Loucy (cell line): Measurements from ENCODE around the gene SLC25A13.

Source experiments
- H2AFZ ChIP-seq: fragments of 200-600 bp; sonication (generic); 2 replicates; pipeline ENCODE4 v1.6.0; 2016; ENCODE audit warnings: antibody characterized with exemption, mild to moderate bottlenecking, low read length, moderate library complexity
- H3F3A ChIP-seq: fragments of 200-600 bp; 2 replicates; pipeline ENCODE4 v1.6.0; 2016; ENCODE audit warnings: antibody characterized with exemption, low read depth, mild to moderate bottlenecking
- H3K27me3 ChIP-seq: fragments of 200-600 bp; sonication (generic); 2 replicates; pipeline ENCODE4 v1.6.1; 2014; ENCODE audit warnings: low read length, mild to moderate bottlenecking; ENCODE audit not compliant: insufficient read depth, poor library complexity, severe bottlenecking
- H3K36me3 ChIP-seq: fragments of 200-600 bp; sonication (generic); 2 replicates; pipeline ENCODE4 v1.6.1; 2016; ENCODE audit warnings: low read length; ENCODE audit not compliant: insufficient read depth
- H3K4me1 ChIP-seq: fragments of 200-600 bp; sonication (generic); 2 replicates; pipeline ENCODE4 v1.5.1; 2014; ENCODE audit warnings: low read length, mild to moderate bottlenecking; ENCODE audit not compliant: insufficient read depth, poor library complexity, severe bottlenecking
- H3K4me2 ChIP-seq: fragments of 200-600 bp; sonication (generic); 2 replicates; pipeline ENCODE4 v1.6.0; 2014; ENCODE audit warnings: antibody characterized with exemption, low read length, low read depth, mild to moderate bottlenecking; ENCODE audit not compliant: poor library complexity, severe bottlenecking
- H3K4me3 ChIP-seq: fragments of 200-600 bp; sonication (generic); 2 replicates; pipeline ENCODE4 v1.5.1; 2014; ENCODE audit warnings: low read length, mild to moderate bottlenecking, mixed read lengths; ENCODE audit not compliant: poor library complexity, severe bottlenecking
- H3K79me2 ChIP-seq: fragments of 200-600 bp; sonication (generic); 2 replicates; pipeline ENCODE4 v1.6.1; 2014; ENCODE audit warnings: low read length; ENCODE audit not compliant: insufficient read depth
- H3K9ac ChIP-seq: fragments of 200-600 bp; sonication (generic); 2 replicates; pipeline ENCODE4 v1.6.0; 2014; ENCODE audit warnings: mild to moderate bottlenecking, low read depth, low read length, moderate library complexity; ENCODE audit not compliant: poor library complexity, severe bottlenecking
- H3K9me2 ChIP-seq: fragments of 200-600 bp; sonication (generic); replicated peaks from 2 replicates; pipeline ENCODE4 v1.6.1; 2016; ENCODE audit warnings: low read depth, low read length, mixed read lengths
- H3K9me3 ChIP-seq: fragments of 200-600 bp; sonication (generic); 2 replicates; pipeline ENCODE4 v1.6.1; 2014; ENCODE audit warnings: mild to moderate bottlenecking, antibody characterized with exemption, low read length, low read depth; ENCODE audit not compliant: insufficient read depth
- H4K20me1 ChIP-seq: fragments of 200-600 bp; sonication (generic); 2 replicates; pipeline ENCODE4 v1.6.0; 2014; ENCODE audit warnings: antibody characterized with exemption, low read length, mild to moderate bottlenecking; ENCODE audit not compliant: insufficient read depth, poor library complexity, severe bottlenecking
- CTCF ChIP-seq: fragments of 200-600 bp; sonication (generic); conservative IDR thresholded peaks from 2 replicates; pipeline ENCODE4 v1.5.1; 2014; ENCODE audit warnings: mild to moderate bottlenecking, antibody characterized with exemption, low read length
- EZH2phosphoT487 ChIP-seq: fragments of 200-600 bp; IDR thresholded peaks from 2 replicates; pipeline ENCODE4 v1.6.1; 2018; ENCODE audit warnings: antibody characterized with exemption, mild to moderate bottlenecking, moderate library complexity, borderline replicate concordance

SLC25A13 gene

GRCh38 chr7:96224073-96224472 lies 97.8 kb downstream of the SLC25A13 start:
- TF ChIP-seq CTCF (no peak), EZH2phosphoT487 (no peak)
- Histone ChIP-seq H2AFZ (no peak overlapping the region), H3F3A (no peaks in the 10 kb centered on the region), H3K4me1 (no peaks in the 10 kb centered on the region), H3K4me2 (no peak overlapping the region), H3K9me2 (no peaks in the 10 kb centered on the region), H3K9me3 (no peaks in the 10 kb centered on the region), H3K4me3 (no peak overlapping the region), H3K27me3 (no peaks in the 10 kb centered on the region), H3K9ac (no peak overlapping the region), H4K20me1 (no peaks in the 10 kb centered on the region), H3K79me2 (no peaks in the 10 kb centered on the region), H3K36me3 (peaks cover 10% of the 10 kb centered on the region; the same call in 1 of the 2 replicates)

- peaks cover 6% of the 10 kb centered on the region for H3K4me1 ChIP-seq
- H3K27me3 ChIP-seq = no peaks in the 10 kb centered on the region
- H3K4me2 ChIP-seq = no peak overlapping the region
- H3F3A ChIP-seq = no peaks in the 10 kb centered on the region
- no peaks in the 10 kb centered on the region for H3K79me2 ChIP-seq
- no peak overlapping the region for H3K4me3 ChIP-seq
- TF ChIP-seq EZH2phosphoT487 = no peak
- TF ChIP-seq CTCF = no peak
- H3K36me3 ChIP-seq = no peaks in the 10 kb centered on the region
- no peak overlapping the region for H3K9ac ChIP-seq
- H3K9me3 ChIP-seq = no peaks in the 10 kb centered on the region
- no peaks in the 10 kb centered on the region for H4K20me1 ChIP-seq
- H2AFZ ChIP-seq = no peak overlapping the region
- no peaks in the 10 kb centered on the region for H3K9me2 ChIP-seq
Measured at GRCh38 chr7:96221888-96222287, 100.0 kb downstream of the SLC25A13 start.

- H2AFZ ChIP-seq = no peak overlapping the region
- no peaks in the 10 kb centered on the region for H3K36me3 ChIP-seq
- H3K9me3 ChIP-seq = peaks cover 4% of the 10 kb centered on the region; the same call in 1 of the 2 replicates
- peaks cover 6% of the 10 kb centered on the region for H3K4me1 ChIP-seq
- no peaks in the 10 kb centered on the region for H3K9me2 ChIP-seq
- no peaks in the 10 kb centered on the region for H3F3A ChIP-seq
- TF ChIP-seq CTCF (no peak), EZH2phosphoT487 (no peak)
- no peak overlapping the region for H3K4me3 ChIP-seq
- no peaks in the 10 kb centered on the region for H3K27me3 ChIP-seq
- no peak overlapping the region for H3K4me2 ChIP-seq
- no peak overlapping the region for H3K9ac ChIP-seq
- H4K20me1 ChIP-seq = no peaks in the 10 kb centered on the region
- H3K79me2 ChIP-seq = no peaks in the 10 kb centered on the region
Measured at GRCh38 chr7:96219378-96220130, 102.3 kb downstream of the SLC25A13 start.
